ENCODE data around the gene PRC1. TPM values are rescaled to one million over a fixed set of nuclear protein-coding genes. Genes with fewer than 3 reads are reported as not detected.
"Not testable (repeated sequence)": the region's sequence is repeated elsewhere in the genome, so short reads cannot be mapped to it uniquely, and the experiment has no call there.

The PRC1 gene
- 3.3 TPM for total RNA-seq
- long read RNA-seq, partial matches to known transcripts = 1 of 1 reads
- long read RNA-seq, other reads (novel, unspliced or antisense) = 0 of 1 reads

GRCh38 chr15:90994417-90995311, at the start of gene PRC1:
Gene PRC1, minus strand, starts transcription at chr15:90994535. Its CDS starts 118 bp downstream, at chr15:90994417.
- DNase-seq (peak; percentile 99), ATAC-seq (peak; percentile 100)
- intact Hi-C loops (cut with micrococcal nuclease) = no loop called here

- no peak for DNase-seq
- intact Hi-C loops (cut with micrococcal nuclease) = no loop called here
- ATAC-seq = no peak
Measured at GRCh38 chr15:91043202-91043874, 49.0 kb upstream of the PRC1 start.

GRCh38 chr15:91040856-91041255, 46.5 kb upstream of the PRC1 start:
- DNase-seq (no peak), ATAC-seq (no peak)
- intact Hi-C loops (cut with micrococcal nuclease) = no loop called here

GRCh38 chr15:91039996-91040395, 45.7 kb upstream of the PRC1 start:
- ATAC-seq = no peak
- intact Hi-C loops (cut with micrococcal nuclease) = no loop called here

GRCh38 chr15:91032919-91033803, 38.8 kb upstream of the PRC1 start:
- ATAC-seq = peak; percentile 25
- peak; percentile 71 for DNase-seq
- intact Hi-C loops (cut with micrococcal nuclease) = no loop called here

More at GRCh38 chr15:91039996-91040395, 45.7 kb upstream of the PRC1 start:
- DNase-seq = no peak

- ATAC-seq (no peak), DNase-seq (no peak)
- intact Hi-C loops (cut with micrococcal nuclease) = no loop called here
Measured at GRCh38 chr15:91031796-91032195, 37.5 kb upstream of the PRC1 start.

GRCh38 chr15:91027677-91028076, 33.3 kb upstream of the PRC1 start:
- ATAC-seq (no peak), DNase-seq (no peak)
- intact Hi-C loops (cut with micrococcal nuclease) = no loop called here

GRCh38 chr15:91023720-91024119, 29.4 kb upstream of the PRC1 start:
- ATAC-seq (no peak), DNase-seq (no peak)
- intact Hi-C loops (cut with micrococcal nuclease) = no loop called here

- intact Hi-C loops (cut with micrococcal nuclease) = no loop called here
- DNase-seq (no peak), ATAC-seq (no peak)
Measured at GRCh38 chr15:91022832-91023129, 28.4 kb upstream of the PRC1 start.

- intact Hi-C loops (cut with micrococcal nuclease) = no loop called here
- DNase-seq (peak; percentile 84), ATAC-seq (peak; percentile 95)
Measured at GRCh38 chr15:91022075-91022831, 27.9 kb upstream of the PRC1 start, which contains the start of gene VPS33B. Gene VPS33B, minus strand, starts transcription at chr15:91022594. Its CDS starts 345 bp downstream, at chr15:91022249.

- intact Hi-C loops (cut with micrococcal nuclease) = no loop called here
- DNase-seq (no peak), ATAC-seq (no peak)
Measured at GRCh38 chr15:91021516-91022074, 27.3 kb upstream of the PRC1 start.

- ATAC-seq = no peak
- DNase-seq = no peak
- intact Hi-C loops (cut with micrococcal nuclease) = no loop called here
Measured at GRCh38 chr15:91018158-91018557, 23.8 kb upstream of the PRC1 start.

- DNase-seq = no peak
- intact Hi-C loops (cut with micrococcal nuclease) = no loop called here
- ATAC-seq = no peak
Measured at GRCh38 chr15:91017716-91018115, 23.4 kb upstream of the PRC1 start.

- DNase-seq; ATAC-seq; intact Hi-C loops (cut with micrococcal nuclease): not testable (repeated sequence)
Measured at GRCh38 chr15:91013701-91014100, 19.4 kb upstream of the PRC1 start.

GRCh38 chr15:91007266-91007665, 12.9 kb upstream of the PRC1 start:
- DNase-seq (no peak), ATAC-seq (no peak)
- intact Hi-C loops (cut with micrococcal nuclease) = no loop called here

- intact Hi-C loops (cut with micrococcal nuclease) = no loop called here
- ATAC-seq (no peak), DNase-seq (no peak)
Measured at GRCh38 chr15:91001209-91001608, 6.9 kb upstream of the PRC1 start.

- intact Hi-C loops (cut with micrococcal nuclease) = no loop called here
- DNase-seq (no peak), ATAC-seq (no peak)
Measured at GRCh38 chr15:90998737-90999136, 4.4 kb upstream of the PRC1 start.

- DNase-seq (peak; percentile 43), ATAC-seq (peak; percentile 40)
- intact Hi-C loops (cut with micrococcal nuclease) = no loop called here
Measured at GRCh38 chr15:90994059-90994416, 297 bp downstream of the PRC1 start.

All from left ventricle myocardium superior (tissue), 1 donor.